Activated naive CD8-positive, alpha-beta T cell (primary cell): ENCODE data around the gene ANO1.

Experiments
- H3K27ac Mint-ChIP-seq: one replicate; pipeline ENCODE4 v1.8.0; 2021; ENCODE audit warnings: mixed read lengths
- H3K27me3 Mint-ChIP-seq: one replicate; pipeline ENCODE4 v1.8.0; 2021; ENCODE audit warnings: mixed read lengths
- H3K36me3 Mint-ChIP-seq: one replicate; pipeline ENCODE4 v1.8.0; 2021; ENCODE audit warnings: mixed read lengths
- H3K4me1 Mint-ChIP-seq: one replicate; pipeline ENCODE4 v1.8.0; 2021; ENCODE audit warnings: low read depth, mixed read lengths
- H3K4me3 Mint-ChIP-seq: one replicate; pipeline ENCODE4 v1.8.0; 2021; ENCODE audit warnings: mild to moderate bottlenecking, mixed read lengths
- H3K9me3 Mint-ChIP-seq: one replicate; pipeline ENCODE4 v1.8.0; 2021; ENCODE audit warnings: low read depth, mixed read lengths

Gene ANO1

GRCh38 chr11:70174547-70175235 lies 96.6 kb downstream of the ANO1 start:
- Mint-ChIP-seq H3K4me3 (no peak overlapping the region), H3K36me3 (no peaks in the 10 kb centered on the region), H3K9me3 (no peaks in the 10 kb centered on the region), H3K4me1 (no peaks in the 10 kb centered on the region), H3K27me3 (peaks cover 2% of the 10 kb centered on the region), H3K27ac (no peak overlapping the region)

DNA sequence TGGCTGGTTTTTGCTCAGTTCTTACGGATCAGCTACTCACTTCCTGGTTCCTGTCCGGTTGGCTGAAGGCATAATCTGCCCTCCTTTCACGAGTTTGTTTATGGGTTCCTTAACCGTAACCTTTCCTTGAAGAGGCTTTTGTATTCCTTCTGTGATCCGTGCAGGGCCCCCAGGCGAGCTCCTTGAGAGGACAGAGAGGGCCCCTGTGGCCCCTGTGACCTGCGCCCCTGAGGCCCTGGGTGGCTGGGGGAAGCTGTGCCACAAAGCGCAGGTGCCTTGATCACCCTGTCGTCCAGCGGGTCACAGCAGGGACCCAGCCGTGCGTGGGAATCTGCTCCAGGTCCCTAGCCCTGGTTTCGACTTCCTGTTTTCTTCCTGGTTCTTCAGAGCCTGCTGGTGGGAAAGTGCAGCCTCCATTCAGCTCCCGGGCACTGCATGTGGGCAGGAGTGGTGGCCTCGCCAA lies 97.2 kb downstream of the ANO1 start:
- Mint-ChIP-seq H3K36me3 (no peaks in the 10 kb centered on the region), H3K4me3 (no peak overlapping the region), H3K4me1 (no peaks in the 10 kb centered on the region), H3K27ac (no peak overlapping the region), H3K27me3 (peaks cover 1% of the 10 kb centered on the region), H3K9me3 (no peaks in the 10 kb centered on the region)

DNA sequence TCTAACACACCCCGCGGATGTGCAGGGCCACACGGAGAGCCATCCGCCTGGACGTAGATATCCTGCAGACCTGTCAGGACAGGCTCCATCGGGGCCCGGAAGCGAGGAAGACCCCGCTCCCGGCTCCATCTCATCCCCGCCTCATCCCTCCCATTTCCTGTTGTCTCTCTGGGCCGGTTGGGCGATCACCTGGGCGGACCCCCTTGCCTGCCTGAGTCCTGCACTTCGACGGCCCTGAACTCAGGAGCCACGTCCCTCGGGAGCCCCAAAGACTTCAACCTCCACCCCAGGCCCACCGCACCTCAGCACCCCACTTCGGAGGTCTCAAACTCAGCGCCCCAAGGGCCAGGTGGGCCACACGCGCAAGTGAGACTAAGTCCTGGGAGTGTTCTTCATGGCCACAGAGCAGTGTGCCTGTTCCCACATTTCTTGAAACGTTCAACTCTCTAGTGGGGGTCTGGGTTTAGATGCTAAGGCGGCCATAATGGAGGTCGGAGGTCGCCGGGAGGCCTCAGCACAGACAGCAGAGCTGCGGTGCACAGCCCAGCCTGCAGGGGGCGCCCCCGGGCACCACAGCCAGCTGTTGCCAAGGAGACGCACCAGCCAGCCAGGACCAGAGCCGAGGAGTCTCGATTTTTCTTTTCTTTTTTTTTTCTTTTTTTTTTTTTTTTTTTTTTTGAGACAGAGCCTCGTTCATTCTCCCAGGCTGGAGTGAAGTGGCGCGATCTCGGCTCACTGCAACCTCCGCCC lies 99.0 kb downstream of the ANO1 start:
- Mint-ChIP-seq H3K4me3 (no peak overlapping the region), H3K9me3 (no peaks in the 10 kb centered on the region)

GRCh38 chr11:70180906-70181305 lies 102.8 kb downstream of the ANO1 start:
- no peak overlapping the region for H3K27ac Mint-ChIP-seq
- H3K27me3 Mint-ChIP-seq: no peaks in the 10 kb centered on the region
- no peak overlapping the region for H3K4me3 Mint-ChIP-seq
- no peaks in the 10 kb centered on the region for H3K4me1 Mint-ChIP-seq
- H3K9me3 Mint-ChIP-seq: no peaks in the 10 kb centered on the region
- H3K36me3 Mint-ChIP-seq: no peaks in the 10 kb centered on the region

More for the DNA sequence above, 99.0 kb downstream of the ANO1 start:
- Mint-ChIP-seq H3K27ac (no peak overlapping the region), H3K36me3 (no peaks in the 10 kb centered on the region), H3K4me1 (no peaks in the 10 kb centered on the region), H3K27me3 (no peaks in the 10 kb centered on the region)

DNA sequence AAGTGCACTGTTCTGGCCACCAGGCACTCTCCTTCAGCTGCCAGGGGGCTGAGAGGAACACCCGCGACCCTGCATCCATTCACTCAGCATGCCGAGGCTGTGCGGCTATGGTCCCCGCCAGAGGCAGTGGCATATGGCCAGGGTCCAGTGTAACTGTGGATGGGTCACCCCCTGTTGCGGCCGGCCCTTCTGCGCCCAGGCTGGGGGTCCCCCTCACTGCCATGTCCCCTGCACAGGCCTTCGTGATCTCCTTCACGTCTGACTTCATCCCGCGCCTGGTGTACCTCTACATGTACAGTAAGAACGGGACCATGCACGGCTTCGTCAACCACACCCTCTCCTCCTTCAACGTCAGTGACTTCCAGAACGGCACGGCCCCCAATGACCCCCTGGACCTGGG lies 104.1 kb downstream of the ANO1 start:
- Mint-ChIP-seq H3K4me1 (no peaks in the 10 kb centered on the region), H3K27me3 (no peaks in the 10 kb centered on the region), H3K4me3 (no peak overlapping the region), H3K27ac (no peak overlapping the region), H3K36me3 (no peaks in the 10 kb centered on the region), H3K9me3 (no peaks in the 10 kb centered on the region)

- Mint-ChIP-seq H3K9me3 (no peaks in the 10 kb centered on the region), H3K27ac (no peak overlapping the region), H3K4me3 (no peak overlapping the region)
Observed at GRCh38 chr11:70183032-70183431, 104.9 kb downstream of the ANO1 start.

DNA sequence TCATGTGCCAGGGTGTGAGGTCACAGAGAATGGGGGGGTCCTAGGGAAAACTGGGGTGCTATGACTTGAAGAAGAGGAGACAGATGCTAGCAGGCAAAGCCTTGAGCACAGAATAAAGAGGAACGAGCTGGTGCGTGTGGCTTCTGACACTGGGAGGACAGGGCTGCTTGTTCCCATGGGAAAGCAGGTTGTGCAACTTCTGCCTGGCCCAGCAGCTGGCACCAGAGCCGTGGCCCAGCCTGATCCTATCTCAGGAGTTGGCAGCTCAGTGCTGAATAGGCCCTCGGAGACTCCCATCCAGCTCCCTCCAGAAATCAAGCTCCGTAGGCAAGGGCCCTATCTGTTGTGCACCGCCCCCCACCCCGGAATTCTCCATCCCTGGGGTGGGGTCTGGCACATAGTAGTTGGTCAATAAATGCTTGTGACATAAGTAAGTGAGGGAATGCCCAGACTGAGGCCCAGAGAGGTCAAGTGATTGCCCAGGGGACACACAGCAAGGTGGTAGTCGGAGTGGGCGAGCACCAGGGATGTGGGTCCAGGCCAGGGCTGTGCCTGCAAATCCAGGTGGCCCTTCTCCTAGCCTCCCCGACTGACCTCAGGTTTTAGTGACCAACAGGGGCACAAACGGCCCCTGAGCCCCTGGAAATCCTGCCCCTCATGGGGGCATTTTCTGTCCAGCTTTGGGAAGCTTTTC lies 105.5 kb downstream of the ANO1 start:
- Mint-ChIP-seq H3K4me1 (no peaks in the 10 kb centered on the region), H3K9me3 (no peaks in the 10 kb centered on the region), H3K36me3 (no peaks in the 10 kb centered on the region), H3K4me3 (no peak overlapping the region), H3K27ac (no peak overlapping the region), H3K27me3 (no peaks in the 10 kb centered on the region)

More at GRCh38 chr11:70183032-70183431, 104.9 kb downstream of the ANO1 start:
- no peaks in the 10 kb centered on the region for H3K27me3 Mint-ChIP-seq
- H3K4me1 Mint-ChIP-seq: no peaks in the 10 kb centered on the region
- H3K36me3 Mint-ChIP-seq: no peaks in the 10 kb centered on the region

- Mint-ChIP-seq H3K36me3 (no peaks in the 10 kb centered on the region), H3K9me3 (no peaks in the 10 kb centered on the region), H3K27me3 (no peaks in the 10 kb centered on the region), H3K4me1 (no peaks in the 10 kb centered on the region), H3K27ac (no peak overlapping the region), H3K4me3 (no peak overlapping the region)
Observed at GRCh38 chr11:70184396-70184795, 106.3 kb downstream of the ANO1 start.

DNA sequence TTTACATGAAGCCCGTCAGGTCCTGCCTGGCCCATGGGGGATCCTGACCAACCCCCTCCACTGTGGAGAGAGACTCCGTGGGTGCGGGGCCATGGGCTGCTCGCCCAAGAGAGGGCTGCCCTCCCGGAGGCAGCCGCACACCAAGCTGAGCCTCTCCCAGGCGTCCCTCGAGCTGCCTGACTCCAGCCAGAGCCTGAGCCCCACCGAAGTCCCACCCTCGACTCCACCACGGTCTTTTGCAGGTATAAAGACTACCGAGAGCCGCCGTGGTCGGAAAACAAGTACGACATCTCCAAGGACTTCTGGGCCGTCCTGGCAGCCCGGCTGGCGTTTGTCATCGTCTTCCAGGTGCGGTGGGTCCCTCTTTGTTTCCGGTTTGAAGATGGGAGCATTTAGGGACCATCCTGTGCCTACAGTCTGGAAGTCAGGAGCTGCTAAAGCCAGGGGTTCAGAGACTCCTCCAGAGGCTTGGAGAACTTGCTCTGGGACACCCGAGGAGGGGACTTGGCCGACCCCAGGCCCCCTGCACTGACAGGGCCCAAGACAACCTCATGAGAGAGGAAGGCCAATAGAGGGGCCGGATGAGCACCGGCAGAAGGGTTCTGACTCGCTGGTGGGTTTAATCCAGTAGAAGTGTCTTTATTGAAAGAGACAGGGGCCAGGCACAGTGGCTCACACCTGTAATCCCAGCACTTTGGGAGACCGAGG lies 107.4 kb downstream of the ANO1 start:
- Mint-ChIP-seq H3K27ac (no peak overlapping the region), H3K27me3 (no peaks in the 10 kb centered on the region), H3K9me3 (no peaks in the 10 kb centered on the region), H3K36me3 (no peaks in the 10 kb centered on the region), H3K4me3 (no peak overlapping the region), H3K4me1 (no peaks in the 10 kb centered on the region)

DNA sequence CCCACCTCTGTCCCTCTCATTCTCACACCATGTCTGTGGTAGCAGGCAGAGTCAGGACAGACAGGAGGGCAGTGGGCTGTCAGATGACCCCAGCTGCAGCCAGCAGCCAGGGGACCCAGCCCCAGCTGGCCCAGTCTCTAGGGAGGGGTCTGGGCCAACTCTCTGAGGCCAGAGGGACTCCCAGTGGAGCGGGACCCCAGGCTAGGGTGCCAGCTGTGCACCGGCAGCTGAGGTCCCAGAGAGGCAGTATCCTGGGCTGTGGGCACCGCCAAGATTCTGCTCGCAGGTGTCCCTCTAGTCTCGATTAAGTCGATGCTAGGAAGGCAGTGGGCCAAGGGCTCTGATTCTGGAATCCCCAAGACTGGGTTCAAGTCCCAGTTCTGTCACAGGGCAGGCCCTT lies 108.3 kb downstream of the ANO1 start:
- Mint-ChIP-seq H3K36me3 (no peaks in the 10 kb centered on the region), H3K27ac (no peak overlapping the region), H3K9me3 (no peaks in the 10 kb centered on the region), H3K27me3 (no peaks in the 10 kb centered on the region), H3K4me1 (no peaks in the 10 kb centered on the region), H3K4me3 (no peak overlapping the region)

DNA sequence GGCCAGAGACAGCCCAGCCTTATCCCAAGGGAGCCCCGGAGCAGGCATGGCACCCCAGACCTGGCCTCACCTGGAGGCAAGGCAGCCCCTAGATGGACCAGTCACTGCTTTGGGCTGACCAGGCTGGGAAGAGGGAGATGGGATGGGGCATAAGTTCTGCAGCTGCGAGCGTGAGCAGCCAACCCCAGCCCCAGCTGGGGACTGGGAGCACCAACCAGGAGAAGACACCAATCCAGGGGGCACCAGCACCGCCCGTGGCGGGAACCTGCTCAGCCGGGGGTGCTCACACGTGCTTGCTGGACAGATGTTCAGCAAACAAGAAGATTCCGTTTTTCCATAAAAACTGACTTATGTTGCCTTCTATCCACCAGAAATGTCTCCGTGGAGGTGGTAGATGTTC lies 108.8 kb downstream of the ANO1 start:
- no peak overlapping the region for H3K27ac Mint-ChIP-seq

DNA sequence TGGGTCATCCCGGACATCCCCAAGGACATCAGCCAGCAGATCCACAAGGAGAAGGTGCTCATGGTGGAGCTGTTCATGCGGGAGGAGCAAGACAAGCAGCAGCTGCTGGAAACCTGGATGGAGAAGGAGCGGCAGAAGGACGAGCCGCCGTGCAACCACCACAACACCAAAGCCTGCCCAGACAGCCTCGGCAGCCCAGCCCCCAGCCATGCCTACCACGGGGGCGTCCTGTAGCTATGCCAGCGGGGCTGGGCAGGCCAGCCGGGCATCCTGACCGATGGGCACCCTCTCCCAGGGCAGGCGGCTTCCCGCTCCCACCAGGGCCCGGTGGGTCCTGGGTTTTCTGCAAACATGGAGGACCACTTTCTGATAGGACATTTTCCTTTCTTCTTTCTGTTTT lies 109.7 kb downstream of the ANO1 start:
- Mint-ChIP-seq H3K9me3 (no peaks in the 10 kb centered on the region), H3K27ac (no peak overlapping the region), H3K4me3 (no peak overlapping the region), H3K27me3 (peaks cover 4% of the 10 kb centered on the region), H3K36me3 (no peaks in the 10 kb centered on the region), H3K4me1 (no peaks in the 10 kb centered on the region)

More for the DNA sequence above, 108.8 kb downstream of the ANO1 start:
- Mint-ChIP-seq H3K36me3 (no peaks in the 10 kb centered on the region), H3K4me1 (no peaks in the 10 kb centered on the region), H3K9me3 (no peaks in the 10 kb centered on the region), H3K4me3 (no peak overlapping the region), H3K27me3 (no peaks in the 10 kb centered on the region)

- Mint-ChIP-seq H3K9me3 (no peaks in the 10 kb centered on the region), H3K36me3 (no peaks in the 10 kb centered on the region), H3K4me1 (no peaks in the 10 kb centered on the region), H3K27ac (no peak overlapping the region), H3K27me3 (peaks cover 6% of the 10 kb centered on the region), H3K4me3 (no peak overlapping the region)
Observed at GRCh38 chr11:70189622-70190021, 111.5 kb downstream of the ANO1 start.

- H3K36me3 Mint-ChIP-seq: no peaks in the 10 kb centered on the region
- peaks cover 6% of the 10 kb centered on the region for H3K27me3 Mint-ChIP-seq
- H3K4me3 Mint-ChIP-seq: no peak overlapping the region
- H3K4me1 Mint-ChIP-seq: peaks cover 2% of the 10 kb centered on the region
- no peak overlapping the region for H3K27ac Mint-ChIP-seq
- H3K9me3 Mint-ChIP-seq: no peaks in the 10 kb centered on the region
Observed at GRCh38 chr11:70191495-70192140, 113.5 kb downstream of the ANO1 start.
